Smooth muscle cell (in vitro differentiated cells): ENCODE measurements around the gene LSMEM2. TPM values are rescaled to one million over a fixed set of nuclear protein-coding genes. Genes with fewer than 3 reads are reported as not detected.

Experiments
- DNase-seq: peaks from one replicate; lab custom pipeline; 2025; ENCODE audit not compliant: unreplicated experiment; lab: John Stamatoyannopoulos, UW
- H2AFZ ChIP-seq: fragments of 200-600 bp; sonication (generic); 2 replicates; pipeline ENCODE4 v1.6.0; 2016; ENCODE audit warnings: antibody characterized with exemption, low read depth, mild to moderate bottlenecking
- H3F3A ChIP-seq: fragments of 200-600 bp; sonication (generic); 2 replicates; pipeline ENCODE4 v1.6.0; 2017; ENCODE audit warnings: antibody characterized with exemption, low read depth
- H3K27ac ChIP-seq: fragments of 200-600 bp; sonication (generic); 2 replicates; pipeline ENCODE4 v1.5.1; 2016; ENCODE audit warnings: low read depth, mild to moderate bottlenecking
- H3K27me3 ChIP-seq: fragments of 200-600 bp; sonication (generic); 2 replicates; pipeline ENCODE4 v1.6.1; 2016; ENCODE audit warnings: low read depth, mild to moderate bottlenecking
- H3K36me3 ChIP-seq: fragments of 200-600 bp; sonication (generic); 2 replicates; pipeline ENCODE4 v1.5.1; 2016; ENCODE audit warnings: low read depth
- H3K4me1 ChIP-seq: fragments of 200-600 bp; sonication (generic); 2 replicates; pipeline ENCODE4 v1.5.1; 2016; ENCODE audit warnings: low read depth
- H3K4me2 ChIP-seq: fragments of 200-600 bp; sonication (generic); 2 replicates; pipeline ENCODE4 v1.6.0; 2016; ENCODE audit warnings: mild to moderate bottlenecking
- H3K4me3 ChIP-seq: fragments of 200-600 bp; sonication (generic); 2 replicates; pipeline ENCODE4 v1.5.1; 2016; ENCODE audit warnings: mild to moderate bottlenecking
- H3K79me2 ChIP-seq: fragments of 200-600 bp; sonication (generic); 2 replicates; pipeline ENCODE4 v1.6.0; 2016; ENCODE audit warnings: low read depth, mild to moderate bottlenecking
- H3K9ac ChIP-seq: fragments of 200-600 bp; sonication (generic); 2 replicates; pipeline ENCODE4 v1.6.0; 2016; ENCODE audit warnings: low read depth
- H3K9me3 ChIP-seq: fragments of 200-600 bp; sonication (generic); replicated peaks from 2 replicates; pipeline ENCODE4 v1.5.1; 2016; ENCODE audit warnings: low read depth
- H4K20me1 ChIP-seq: fragments of 200-600 bp; sonication (generic); 2 replicates; pipeline ENCODE4 v1.6.0; 2016; ENCODE audit warnings: low read depth
- CTCF ChIP-seq: fragments of 200-600 bp; sonication (generic); IDR thresholded peaks from 2 replicates; pipeline ENCODE4 v1.5.1; 2017; ENCODE audit warnings: borderline replicate concordance, mild to moderate bottlenecking, antibody characterized with exemption; ENCODE audit not compliant: insufficient read depth, poor library complexity, severe bottlenecking
- WGBS: methylation state at CpG from one replicate; pipeline ENCODE4 v1.1.7; 2016; ENCODE audit warnings: low lambda C conversion rate; 5-methylcytosine and 5-hydroxymethylcytosine counted together
- polyA plus RNA-seq: library from polyadenylated mRNA; unstranded; fragments of >200 nt; fragmentation: Nextera tagmentation; extraction: Ambion mirVana; gene quantifications from 2 replicates; pipeline ENCODE4 v1.2.1, GENCODE V29; 2016
- total RNA-seq: library from RNA; depleted of rRNA; stranded (reverse); fragments of >200 nt; gene quantifications from 2 replicates; pipeline ENCODE4 v1.2.3, GENCODE V29; 2014

Gene LSMEM2
- total and polyA plus RNA-seq, 2 experiments from 2014 or later = 0.09 TPM; not detected in 1

- DNase-seq = no peak
- H3K36me3 ChIP-seq = no peaks in the 10 kb centered on the region
- H3K4me3 ChIP-seq = no peak overlapping the region
- H3K4me2 ChIP-seq = no peak overlapping the region
- 96% methylated on average over 8 of the region's 8 CpGs for WGBS
- H3K27ac ChIP-seq = no peak overlapping the region
- H3K27me3 ChIP-seq = no peaks in the 10 kb centered on the region
- H3K4me1 ChIP-seq = peaks cover 22% of the 10 kb centered on the region
- H3K9ac ChIP-seq = no peak overlapping the region
- H3K79me2 ChIP-seq = peaks cover 11% of the 10 kb centered on the region
- no peaks in the 10 kb centered on the region for H4K20me1 ChIP-seq
- peaks cover 4% of the 10 kb centered on the region for H3F3A ChIP-seq
- no peaks in the 10 kb centered on the region for H3K9me3 ChIP-seq
- TF ChIP-seq CTCF = no peak
- H2AFZ ChIP-seq = no peak overlapping the region
Observed at GRCh38 chr3:50295553-50296431, 16.9 kb downstream of the LSMEM2 start.

DNA sequence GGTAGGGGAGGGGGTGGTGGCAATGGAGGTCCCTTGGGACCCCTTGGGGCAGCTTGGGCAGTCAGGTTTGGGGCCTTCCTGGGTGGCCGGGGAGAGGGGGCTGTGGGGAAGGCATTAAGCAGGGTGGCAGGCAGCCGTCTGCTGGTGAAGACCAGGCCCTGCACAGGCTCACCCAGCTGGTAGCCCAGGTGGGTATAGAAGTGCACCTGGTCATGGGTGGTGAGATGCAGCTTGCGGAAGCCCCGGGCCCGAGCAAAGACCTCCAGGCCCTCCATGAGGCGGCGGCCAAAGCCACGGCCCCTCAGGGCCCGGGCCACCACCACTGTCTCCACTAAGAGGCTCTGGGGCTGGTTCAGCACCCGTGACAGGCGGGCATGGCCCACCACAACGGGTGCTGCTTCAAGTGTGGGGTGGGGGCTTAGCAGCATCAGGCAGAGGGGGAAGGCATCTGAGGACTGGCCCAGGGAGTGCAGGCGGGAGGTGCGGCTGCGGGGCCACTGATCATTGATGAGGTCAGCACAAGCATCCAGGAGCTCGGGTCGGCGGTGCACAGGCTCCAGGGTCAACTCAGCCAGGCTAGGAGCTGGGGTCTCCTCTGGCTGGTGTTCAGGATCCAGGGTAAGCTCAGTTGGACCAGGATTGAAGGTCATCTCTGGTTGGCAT lies 18.0 kb downstream of the LSMEM2 start:
- WGBS = 97% methylated on average over 18 of the region's 18 CpGs
- TF ChIP-seq CTCF = no peak

DNA sequence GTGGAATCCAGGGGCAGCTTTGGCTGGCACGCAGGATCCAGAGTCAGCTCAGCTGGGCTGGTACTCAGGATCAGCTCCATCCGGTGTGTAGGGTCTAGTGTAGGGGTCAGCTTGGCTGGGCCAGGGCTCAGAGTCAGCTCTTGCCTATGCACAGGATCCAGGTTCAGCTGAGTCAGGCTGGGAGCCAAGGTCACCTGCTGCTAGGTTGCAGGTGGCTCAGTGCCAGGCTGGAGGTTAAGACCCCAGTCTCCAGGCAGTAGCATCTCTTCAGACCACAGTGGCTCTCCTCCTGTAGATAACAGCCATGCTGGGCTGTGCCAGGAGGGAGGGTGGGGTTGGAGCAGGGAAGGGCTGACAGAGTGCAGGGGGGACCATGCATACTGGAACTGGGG lies 18.5 kb downstream of the LSMEM2 start:
- no peak overlapping the region for H3K4me3 ChIP-seq
- H3K4me2 ChIP-seq = no peak overlapping the region
- TF ChIP-seq CTCF = no peak
- H3K27me3 ChIP-seq = no peaks in the 10 kb centered on the region
- no peak overlapping the region for H3K9ac ChIP-seq
- peaks cover 16% of the 10 kb centered on the region for H3K4me1 ChIP-seq
- WGBS = 96% methylated on average over 2 of the region's 2 CpGs
- DNase-seq = no peak
- no peak overlapping the region for H3K27ac ChIP-seq
- H3K36me3 ChIP-seq = no peaks in the 10 kb centered on the region
- H3K9me3 ChIP-seq = no peaks in the 10 kb centered on the region
- H2AFZ ChIP-seq = no peak overlapping the region
- no peaks in the 10 kb centered on the region for H4K20me1 ChIP-seq
- H3K79me2 ChIP-seq = no peaks in the 10 kb centered on the region
- H3F3A ChIP-seq = peaks cover 4% of the 10 kb centered on the region

More for the DNA sequence above, 18.0 kb downstream of the LSMEM2 start:
- no peaks in the 10 kb centered on the region for H3K27me3 ChIP-seq
- H3K79me2 ChIP-seq = peaks cover 3% of the 10 kb centered on the region
- peaks cover 4% of the 10 kb centered on the region for H3F3A ChIP-seq
- no peak overlapping the region for H3K4me2 ChIP-seq
- H3K4me3 ChIP-seq = no peak overlapping the region
- no peaks in the 10 kb centered on the region for H3K9me3 ChIP-seq
- H2AFZ ChIP-seq = no peak overlapping the region
- peaks cover 16% of the 10 kb centered on the region for H3K4me1 ChIP-seq
- H3K36me3 ChIP-seq = no peaks in the 10 kb centered on the region
- H4K20me1 ChIP-seq = no peaks in the 10 kb centered on the region
- H3K27ac ChIP-seq = no peak overlapping the region
- H3K9ac ChIP-seq = no peak overlapping the region
- no peak for DNase-seq
